Type B pancreatic cell (in vitro differentiated cells): ENCODE data around the gene CBLL1. TPM values are rescaled to one million over a fixed set of nuclear protein-coding genes. Genes with fewer than 3 reads are reported as not detected.

Experiments used
- DNase-seq: peaks from one replicate; pipeline ENCODE4 v3.0.0; 2021; ENCODE audit warnings: mixed read lengths; ENCODE audit not compliant: unreplicated experiment; ENCODE audit errors: extremely low spot score
- H3K27ac Mint-ChIP-seq: 2 replicates; pipeline ENCODE4 v1.8.0; 2021; ENCODE audit warnings: mild to moderate bottlenecking, mixed read lengths
- H3K27me3 Mint-ChIP-seq: 2 replicates; pipeline ENCODE4 v1.8.0; 2021; ENCODE audit warnings: mixed read lengths
- H3K36me3 Mint-ChIP-seq: 2 replicates; pipeline ENCODE4 v1.8.0; 2021; ENCODE audit warnings: mixed read lengths
- H3K4me1 Mint-ChIP-seq: one replicate; pipeline ENCODE4 v1.8.0; 2021; ENCODE audit warnings: mixed read lengths; ENCODE audit not compliant: unreplicated experiment
- H3K4me3 Mint-ChIP-seq: 2 replicates; pipeline ENCODE4 v1.8.0; 2021; ENCODE audit warnings: mild to moderate bottlenecking, mixed read lengths
- H3K9me3 Mint-ChIP-seq: 2 replicates; pipeline ENCODE4 v1.8.0; 2021; ENCODE audit warnings: mixed read lengths
- total RNA-seq: library from RNA; stranded (reverse); gene quantifications from 2 replicates; pipeline ENCODE4 v1.2.1, GENCODE V29; 2021; ENCODE audit warnings: low replicate concordance
- TF ChIP-seq, protein P1 (sequence below): fragments of 200-600 bp; sonication (generic); conservative IDR thresholded peaks from 2 replicates; pipeline ENCODE4 v1.5.0; 2021; ENCODE audit warnings: antibody characterized with exemption, mild to moderate bottlenecking

CBLL1 gene
- total RNA-seq, 1 donor from 2014 or later: 28.3 TPM

DNA sequence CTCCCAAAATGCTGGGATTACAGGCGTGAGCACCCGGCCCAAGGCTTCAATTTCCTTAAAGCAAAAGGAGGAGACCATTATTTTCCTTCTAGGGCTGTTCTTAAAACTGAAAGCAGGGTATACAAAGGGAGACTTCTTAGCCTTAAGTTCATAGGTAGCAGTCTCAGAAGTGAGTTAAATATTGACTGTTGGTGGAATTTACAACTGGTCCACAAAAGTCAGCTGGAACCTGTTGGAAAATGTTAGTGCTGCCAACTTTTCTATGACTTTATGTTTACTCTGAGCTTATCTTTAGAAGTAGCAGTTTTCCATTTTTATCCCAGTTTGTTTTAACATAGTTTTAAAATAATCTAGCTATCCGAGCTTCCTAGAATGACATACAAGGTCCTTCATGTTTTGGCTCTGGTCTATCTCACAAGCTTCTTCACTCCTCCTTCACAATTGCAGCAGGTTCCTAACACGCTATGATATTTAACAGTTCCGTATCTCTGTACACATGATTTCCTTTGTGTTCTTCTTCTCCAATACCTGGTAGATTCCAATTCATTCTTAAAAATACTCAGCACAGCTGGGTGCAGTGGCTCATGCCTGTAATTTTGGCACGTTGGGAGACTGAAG lies 55.8 kb downstream of the CBLL1 start:
- no peak for DNase-seq
- Mint-ChIP-seq H3K4me1 (no peaks in the 10 kb centered on the region), H3K27ac (no peak overlapping the region), H3K4me3 (no peak overlapping the region), H3K36me3 (no peaks in the 10 kb centered on the region), H3K27me3 (peaks cover 16% of the 10 kb centered on the region), H3K9me3 (no peaks in the 10 kb centered on the region)
- TF ChIP-seq, protein P1, sequence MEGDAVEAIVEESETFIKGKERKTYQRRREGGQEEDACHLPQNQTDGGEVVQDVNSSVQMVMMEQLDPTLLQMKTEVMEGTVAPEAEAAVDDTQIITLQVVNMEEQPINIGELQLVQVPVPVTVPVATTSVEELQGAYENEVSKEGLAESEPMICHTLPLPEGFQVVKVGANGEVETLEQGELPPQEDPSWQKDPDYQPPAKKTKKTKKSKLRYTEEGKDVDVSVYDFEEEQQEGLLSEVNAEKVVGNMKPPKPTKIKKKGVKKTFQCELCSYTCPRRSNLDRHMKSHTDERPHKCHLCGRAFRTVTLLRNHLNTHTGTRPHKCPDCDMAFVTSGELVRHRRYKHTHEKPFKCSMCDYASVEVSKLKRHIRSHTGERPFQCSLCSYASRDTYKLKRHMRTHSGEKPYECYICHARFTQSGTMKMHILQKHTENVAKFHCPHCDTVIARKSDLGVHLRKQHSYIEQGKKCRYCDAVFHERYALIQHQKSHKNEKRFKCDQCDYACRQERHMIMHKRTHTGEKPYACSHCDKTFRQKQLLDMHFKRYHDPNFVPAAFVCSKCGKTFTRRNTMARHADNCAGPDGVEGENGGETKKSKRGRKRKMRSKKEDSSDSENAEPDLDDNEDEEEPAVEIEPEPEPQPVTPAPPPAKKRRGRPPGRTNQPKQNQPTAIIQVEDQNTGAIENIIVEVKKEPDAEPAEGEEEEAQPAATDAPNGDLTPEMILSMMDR: no peak

DNA sequence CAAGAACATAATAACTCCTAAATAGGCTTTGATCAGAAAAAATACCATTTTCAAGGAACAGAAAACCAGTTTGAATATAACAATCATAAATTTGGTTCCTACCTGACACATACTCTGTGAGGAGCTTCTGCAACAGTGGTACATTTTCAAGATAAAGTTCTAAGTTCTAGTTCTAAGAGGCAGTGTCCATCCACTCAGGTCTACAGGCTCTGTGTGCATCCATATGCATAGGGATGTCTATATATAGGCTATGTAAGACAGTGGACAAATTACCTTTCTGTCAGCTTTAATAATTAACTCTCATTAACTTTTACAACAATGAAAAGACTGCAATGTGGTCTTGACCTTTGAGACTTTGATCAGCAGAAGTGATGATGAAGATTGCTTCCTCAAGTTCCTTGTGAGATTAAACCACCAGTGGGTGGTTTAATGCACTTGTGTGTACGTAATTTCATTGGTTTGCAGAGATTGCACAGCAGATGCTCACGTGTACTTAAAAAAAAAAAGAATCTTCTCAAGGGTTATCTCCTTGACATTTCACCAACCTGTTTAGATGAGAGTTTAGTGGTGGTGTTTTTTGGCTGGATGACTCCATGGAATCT lies 59.2 kb downstream of the CBLL1 start, which contains the start of gene SLC26A3:
Gene SLC26A3 (minus strand): TSS at position 215 of the 602 bp plus-strand sequence. CDS start 8,714 bp downstream, outside the sequence.
- H3K9me3 Mint-ChIP-seq: no peaks in the 10 kb centered on the region
- no peak within 1 kb of the TSS for H3K4me3 Mint-ChIP-seq

DNA sequence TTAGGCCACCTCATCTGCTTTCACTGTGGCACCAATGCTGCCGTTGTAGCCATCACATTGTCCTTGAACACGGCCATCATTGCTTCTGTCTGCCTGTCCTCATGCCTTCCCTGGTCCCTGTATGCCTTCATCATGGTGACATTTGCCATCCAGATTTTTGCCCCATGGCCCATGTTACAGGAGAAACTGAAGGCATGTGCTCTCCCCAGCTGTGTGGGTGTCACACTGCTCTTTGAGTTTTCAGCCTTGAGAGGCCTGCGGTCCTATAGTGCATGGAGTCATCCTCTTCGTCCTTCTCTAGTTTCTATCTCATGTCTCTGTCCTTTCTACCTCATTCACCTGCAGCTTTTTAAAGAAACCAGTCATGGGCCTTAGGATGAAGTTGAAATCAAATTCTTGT lies 65.2 kb downstream of the CBLL1 start:
- no peak overlapping the region for H3K4me3 Mint-ChIP-seq

More for the DNA sequence above, 59.2 kb downstream of the CBLL1 start, which contains the start of gene SLC26A3:
- no peaks in the 10 kb centered on the region for H3K36me3 Mint-ChIP-seq
- peaks cover 16% of the 10 kb centered on the region for H3K27me3 Mint-ChIP-seq
- no peak for DNase-seq
- H3K4me1 Mint-ChIP-seq: no peaks in the 10 kb centered on the region
- TF ChIP-seq, protein P1: no peak
- no peak within 1 kb of the TSS for H3K27ac Mint-ChIP-seq

DNA sequence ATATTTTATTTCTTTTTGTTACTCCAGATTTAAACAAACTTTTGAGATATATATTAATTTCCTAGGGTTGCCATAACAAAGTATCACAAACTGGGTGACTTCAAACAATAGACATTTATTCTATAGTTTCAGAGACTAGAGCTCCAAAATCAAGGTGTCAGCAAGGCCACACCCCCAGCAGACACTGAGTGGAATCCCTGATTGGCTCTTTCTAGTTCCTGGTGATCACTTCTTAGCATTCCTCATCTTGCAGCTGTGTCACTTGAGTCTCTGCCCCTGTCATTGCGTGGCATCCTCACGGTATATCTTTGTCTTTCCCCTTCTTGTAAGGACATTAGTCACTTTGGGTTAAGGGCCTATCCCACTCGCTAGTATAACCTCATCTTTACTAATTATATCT lies 66.7 kb downstream of the CBLL1 start:
- DNase-seq: no peak
- Mint-ChIP-seq H3K36me3 (no peaks in the 10 kb centered on the region), H3K4me3 (no peak overlapping the region), H3K9me3 (no peaks in the 10 kb centered on the region), H3K27me3 (no peaks in the 10 kb centered on the region), H3K27ac (no peak overlapping the region), H3K4me1 (no peaks in the 10 kb centered on the region)
- TF ChIP-seq, protein P1: no peak

More for the DNA sequence above, 65.2 kb downstream of the CBLL1 start:
- TF ChIP-seq, protein P1: no peak
- H3K9me3 Mint-ChIP-seq: no peaks in the 10 kb centered on the region
- H3K27me3 Mint-ChIP-seq: peaks cover 1% of the 10 kb centered on the region
- DNase-seq: no peak
- no peaks in the 10 kb centered on the region for H3K36me3 Mint-ChIP-seq
- H3K4me1 Mint-ChIP-seq: no peaks in the 10 kb centered on the region
- H3K27ac Mint-ChIP-seq: no peak overlapping the region

Other genes with a start within 250 kb of the CBLL1 start
- gene COG5, start 180.2 kb upstream of the CBLL1 start, total RNA-seq: 35.7 and 37.2 TPM in 2 replicates
- 10.1 and 12.4 TPM in 2 replicates for gene DUS4L, start 180.2 kb upstream of the CBLL1 start, total RNA-seq
- gene BCAP29, start 163.9 kb upstream of the CBLL1 start, total RNA-seq: 23.0 and 33.9 TPM in 2 replicates
- gene SLC26A4, start 83.3 kb upstream of the CBLL1 start, total RNA-seq: not detected in 2 replicates
- gene SLC26A3, start 59.1 kb downstream of the CBLL1 start, total RNA-seq: 4.7 and 14.3 TPM in 2 replicates
- gene DLD, start 147.0 kb downstream of the CBLL1 start, total RNA-seq: 74.3 and 80.7 TPM in 2 replicates